ENCODE results near the gene MACIR.

Gene MACIR

GRCh38 chr5:103283120-103283519, 24.6 kb downstream of the MACIR start:
- no peak for DNase-seq (ENCODE audit: low read depth)
- TF ChIP-seq CTCF (IDR thresholded peaks at IDR 0.05; ENCODE audit: low read depth, low read length, missing control alignments) = no peak
- H3K4me3 ChIP-seq (ENCODE audit: low read depth, low read length) = no peak overlapping the region
- in situ Hi-C loops (cut with HindIII; ENCODE audit: low sequenced_read_pairs) = no loop called here

- in situ Hi-C loops (cut with HindIII; ENCODE audit: low sequenced_read_pairs) = no loop called here
- TF ChIP-seq CTCF (IDR thresholded peaks at IDR 0.05; ENCODE audit: low read depth, low read length, missing control alignments) = no peak
- no peak for DNase-seq (ENCODE audit: low read depth)
- no peak overlapping the region for H3K4me3 ChIP-seq (ENCODE audit: low read depth, low read length)
Observed at GRCh38 chr5:103283869-103284268, 25.3 kb downstream of the MACIR start.

GRCh38 chr5:103286622-103287021, 28.1 kb downstream of the MACIR start:
- TF ChIP-seq CTCF (IDR thresholded peaks at IDR 0.05; ENCODE audit: low read depth, low read length, missing control alignments) = no peak
- no peak for DNase-seq (ENCODE audit: low read depth)
- in situ Hi-C loops (cut with HindIII; ENCODE audit: low sequenced_read_pairs) = no loop called here
- H3K4me3 ChIP-seq (ENCODE audit: low read depth, low read length) = no peak overlapping the region

GRCh38 chr5:103289024-103289423, 30.5 kb downstream of the MACIR start:
- in situ Hi-C loops (cut with HindIII; ENCODE audit: low sequenced_read_pairs) = no loop called here
- TF ChIP-seq CTCF (IDR thresholded peaks at IDR 0.05; ENCODE audit: low read depth, low read length, missing control alignments) = no peak
- DNase-seq (ENCODE audit: low read depth) = no peak
- no peak overlapping the region for H3K4me3 ChIP-seq (ENCODE audit: low read depth, low read length)

GRCh38 chr5:103290846-103291245, 32.3 kb downstream of the MACIR start:
- H3K4me3 ChIP-seq (ENCODE audit: low read depth, low read length) = no peak overlapping the region
- no peak for DNase-seq (ENCODE audit: low read depth)
- in situ Hi-C loops (cut with HindIII; ENCODE audit: low sequenced_read_pairs) = no loop called here
- no peak for TF ChIP-seq CTCF (IDR thresholded peaks at IDR 0.05; ENCODE audit: low read depth, low read length, missing control alignments)

- no peak overlapping the region for H3K4me3 ChIP-seq (ENCODE audit: low read depth, low read length)
- DNase-seq (ENCODE audit: low read depth) = no peak
- in situ Hi-C loops (cut with HindIII; ENCODE audit: low sequenced_read_pairs) = no loop called here
- TF ChIP-seq CTCF (IDR thresholded peaks at IDR 0.05; ENCODE audit: low read depth, low read length, missing control alignments) = no peak
Observed at GRCh38 chr5:103291606-103292005, 33.0 kb downstream of the MACIR start.

- DNase-seq (ENCODE audit: low read depth) = no peak
- in situ Hi-C loops (cut with HindIII; ENCODE audit: low sequenced_read_pairs) = no loop called here
- no peak for TF ChIP-seq CTCF (IDR thresholded peaks at IDR 0.05; ENCODE audit: low read depth, low read length, missing control alignments)
- H3K4me3 ChIP-seq (ENCODE audit: low read depth, low read length) = no peak overlapping the region
Observed at GRCh38 chr5:103293099-103293498, 34.5 kb downstream of the MACIR start.

All from astrocyte of the cerebellum (primary cell).